GM12874 (cell line): ENCODE data around the gene SMAD3.

Source experiments
- CTCF ChIP-seq: IDR thresholded peaks from 2 replicates; pipeline ENCODE4 v1.5.1; 2011; ENCODE audit warnings: low read depth, mild to moderate bottlenecking, control low read depth, low read length, moderate library complexity; ENCODE audit not compliant: insufficient read depth

The SMAD3 gene

DNA sequence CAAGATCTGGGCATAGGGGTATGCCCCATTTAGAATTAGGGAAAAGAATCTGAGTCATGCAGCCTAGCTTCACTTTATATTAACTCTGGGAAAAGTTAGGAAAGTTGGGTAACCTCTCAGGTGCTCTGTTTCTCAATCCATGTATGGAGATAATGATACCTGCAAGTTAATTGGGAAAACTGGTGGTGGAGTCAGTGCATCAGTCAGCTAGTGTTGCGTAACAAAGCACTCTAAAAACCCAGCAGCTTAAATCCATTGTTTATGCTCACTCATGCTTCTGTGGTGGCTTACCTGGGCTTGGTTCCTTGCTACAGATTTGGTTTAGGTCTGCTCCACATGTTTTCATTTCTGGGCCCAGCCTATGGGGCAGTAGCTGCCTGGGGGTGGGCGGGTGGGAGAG, 91.0 kb downstream of the SMAD3 start:
- no peak for TF ChIP-seq CTCF

GRCh38 chr15:67156834-67157233, 91.4 kb downstream of the SMAD3 start:
- no peak for TF ChIP-seq CTCF

DNA sequence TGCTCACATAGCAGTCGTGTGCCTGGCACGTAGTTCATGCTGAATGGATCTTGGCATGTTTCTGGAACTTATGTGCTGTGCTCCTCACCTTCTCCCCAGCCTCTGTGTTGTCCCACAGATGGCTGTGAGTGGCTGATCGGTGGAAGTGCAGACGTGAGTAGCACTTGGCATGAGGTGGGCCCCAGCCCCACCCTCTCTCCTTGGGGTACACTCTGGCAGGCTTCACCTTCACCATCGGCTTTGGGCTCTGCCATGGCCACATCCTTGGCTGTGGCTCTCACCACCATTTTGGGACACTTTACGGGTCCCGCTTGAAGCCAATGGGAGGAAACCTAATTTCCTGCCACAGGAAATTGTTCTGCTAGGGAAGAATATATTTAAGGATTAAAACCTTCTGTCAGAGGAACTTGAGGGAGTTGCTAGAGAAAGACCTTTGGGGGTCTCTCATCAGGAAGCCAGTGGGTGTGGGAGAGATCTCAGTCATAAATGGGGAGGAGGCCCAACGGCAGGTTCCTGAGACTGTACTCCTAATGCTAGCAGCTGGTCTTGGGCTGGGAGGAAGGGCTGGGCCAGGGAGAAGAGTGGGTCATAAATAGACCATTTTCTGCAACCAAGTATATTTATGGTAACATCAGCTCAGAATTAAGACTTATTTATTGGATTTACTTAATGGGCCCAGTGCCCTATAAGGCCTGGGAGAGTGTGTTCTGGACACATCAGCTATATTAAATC, 92.3 kb downstream of the SMAD3 start:
- TF ChIP-seq CTCF, result no peak

GRCh38 chr15:67158367-67158766, 93.0 kb downstream of the SMAD3 start:
- TF ChIP-seq CTCF, result no peak

- TF ChIP-seq CTCF, result no peak
These were observed 96.0 kb downstream of the SMAD3 start for GRCh38 chr15:67161412-67161811.

GRCh38 chr15:67161881-67162280, 96.5 kb downstream of the SMAD3 start:
- no peak for TF ChIP-seq CTCF

DNA sequence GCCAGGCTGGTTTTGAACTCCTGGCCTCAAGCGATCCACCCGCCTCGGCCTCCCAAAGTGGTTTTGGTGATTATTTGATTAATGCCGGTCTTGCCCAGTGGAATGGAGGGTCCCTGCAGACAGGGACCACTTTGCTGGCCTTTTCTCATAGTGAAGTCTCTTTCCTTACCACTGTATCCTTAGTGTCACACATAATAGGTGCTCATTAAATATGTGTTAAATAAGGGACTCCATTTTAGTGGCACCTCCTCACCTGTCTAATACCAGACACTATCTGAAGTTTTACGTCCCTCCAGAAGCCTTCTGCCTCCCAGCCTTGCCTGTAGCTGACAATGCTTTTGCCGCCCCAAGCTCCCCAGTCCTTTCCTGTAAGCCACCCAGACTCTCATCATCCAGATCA, 97.8 kb downstream of the SMAD3 start:
- no peak for TF ChIP-seq CTCF
